Tibial nerve (tissue), 4 donors: Measurements from ENCODE around the gene ZMYM4.

Experiments
- EP300 ChIP-seq, 2 donors: sonication (generic); formaldehyde crosslinking; IDR thresholded peaks; one replicate each; pipeline ENCODE4 v1.6.1; 2017; ENCODE audit warnings: antibody characterized with exemption in 2 of 2, mild to moderate bottlenecking in 1 of 2
- POLR2A ChIP-seq, 2 donors: fragments of 450-650 bp; IDR thresholded peaks; one replicate each; pipeline ENCODE4 v1.6.1; 2017; ENCODE audit warnings: antibody characterized with exemption in 2 of 2, mild to moderate bottlenecking in 2 of 2, moderate library complexity in 2 of 2
- TF ChIP-seq, protein P1 (sequence below), 5 experiments: fragments of 200-600 bp in 3 of 5; fragments of 450-650 bp in 2 of 5; sonication (generic) in 3 of 5; IDR thresholded peaks; one replicate each; pipeline ENCODE4 v1.5.1; 2016 to 2019; ENCODE audit warnings: antibody characterized with exemption in 5 of 5, mild to moderate bottlenecking in 3 of 5, moderate library complexity in 2 of 5

DNA sequence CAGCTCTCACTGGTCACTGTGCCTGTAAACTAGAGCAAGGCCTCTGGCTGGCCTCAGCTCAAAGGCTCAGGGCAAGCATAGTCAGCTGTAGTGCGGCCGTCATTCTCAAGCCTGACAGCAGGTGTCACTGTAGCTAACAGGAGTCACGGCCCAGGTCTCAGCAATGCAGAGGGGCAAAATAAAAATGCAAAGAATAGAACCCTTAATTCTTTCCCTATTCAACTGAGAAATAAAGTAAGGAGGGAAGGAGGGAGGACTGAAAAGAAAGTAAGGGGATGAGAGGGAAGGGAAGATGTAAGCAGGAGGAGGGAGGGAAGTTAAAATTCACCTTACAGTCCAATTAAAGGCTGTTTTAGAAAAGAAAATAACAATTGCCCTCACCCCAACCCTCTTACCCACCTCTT, 182.6 kb downstream of the ZMYM4 start:
- no peak for TF ChIP-seq EP300 (IDR thresholded peaks at IDR 0.05)
- no peak for TF ChIP-seq POLR2A (IDR thresholded peaks at IDR 0.05)
- TF ChIP-seq, protein P1, sequence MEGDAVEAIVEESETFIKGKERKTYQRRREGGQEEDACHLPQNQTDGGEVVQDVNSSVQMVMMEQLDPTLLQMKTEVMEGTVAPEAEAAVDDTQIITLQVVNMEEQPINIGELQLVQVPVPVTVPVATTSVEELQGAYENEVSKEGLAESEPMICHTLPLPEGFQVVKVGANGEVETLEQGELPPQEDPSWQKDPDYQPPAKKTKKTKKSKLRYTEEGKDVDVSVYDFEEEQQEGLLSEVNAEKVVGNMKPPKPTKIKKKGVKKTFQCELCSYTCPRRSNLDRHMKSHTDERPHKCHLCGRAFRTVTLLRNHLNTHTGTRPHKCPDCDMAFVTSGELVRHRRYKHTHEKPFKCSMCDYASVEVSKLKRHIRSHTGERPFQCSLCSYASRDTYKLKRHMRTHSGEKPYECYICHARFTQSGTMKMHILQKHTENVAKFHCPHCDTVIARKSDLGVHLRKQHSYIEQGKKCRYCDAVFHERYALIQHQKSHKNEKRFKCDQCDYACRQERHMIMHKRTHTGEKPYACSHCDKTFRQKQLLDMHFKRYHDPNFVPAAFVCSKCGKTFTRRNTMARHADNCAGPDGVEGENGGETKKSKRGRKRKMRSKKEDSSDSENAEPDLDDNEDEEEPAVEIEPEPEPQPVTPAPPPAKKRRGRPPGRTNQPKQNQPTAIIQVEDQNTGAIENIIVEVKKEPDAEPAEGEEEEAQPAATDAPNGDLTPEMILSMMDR (IDR thresholded peaks at IDR 0.05): peak; percentile 82 to 93 (median 86)
